SH-SY5Y (cell line): ENCODE results near the gene PON1.

Source experiments
- GATA2 ChIP-seq: IDR thresholded peaks from 2 replicates; pipeline ENCODE4 v1.6.1; 2011; ENCODE audit warnings: mild to moderate bottlenecking, low read depth, low read length
- GATA3 ChIP-seq: IDR thresholded peaks from 2 replicates; pipeline ENCODE4 v1.6.1; 2011; ENCODE audit warnings: low read depth, mild to moderate bottlenecking, low read length, moderate library complexity

GRCh38 chr7:95365151-95365550, 40.8 kb upstream of the PON1 start:
- TF ChIP-seq GATA2 (no peak), GATA3 (no peak)
